Measurements from ENCODE around the gene NFIX. TPM values are rescaled to one million over a fixed set of nuclear protein-coding genes. Genes with fewer than 3 reads are reported as not detected.

The NFIX gene
- total and polyA plus RNA-seq, 2 of the 13 experiments (the other 11 are each of a cell fraction or from before 2014, with no cell fraction given): 3.4 to 5.4 TPM

DNA sequence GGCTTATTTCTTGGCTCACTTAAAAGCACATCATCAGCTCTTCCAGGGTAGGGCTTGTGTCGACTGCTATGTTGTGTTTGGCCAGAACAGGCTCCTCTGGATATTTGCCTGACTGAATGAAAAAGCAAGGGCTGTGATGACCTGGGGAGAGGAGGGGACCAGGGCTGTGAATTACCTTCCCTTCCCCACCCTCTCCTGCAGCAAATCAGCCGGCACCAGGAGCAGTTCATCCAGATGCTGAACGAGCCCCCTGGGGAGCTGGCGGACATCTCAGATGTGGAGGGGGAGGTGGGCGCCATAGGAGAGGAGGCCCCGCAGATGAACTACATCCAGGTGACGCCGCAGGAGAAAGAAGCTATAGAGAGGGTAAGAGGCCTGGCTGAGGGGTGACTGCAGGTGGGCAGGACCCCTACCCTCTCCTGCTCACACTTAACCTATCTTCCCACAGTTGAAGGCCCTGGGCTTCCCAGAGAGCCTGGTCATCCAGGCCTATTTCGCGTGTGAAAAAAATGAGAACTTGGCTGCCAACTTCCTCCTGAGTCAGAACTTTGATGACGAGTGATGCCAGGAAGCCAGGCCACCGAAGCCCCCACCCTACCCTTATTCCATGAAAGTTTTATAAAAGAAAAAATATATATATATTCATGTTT, 42.7 kb upstream of the NFIX start (continued):
- TF ChIP-seq RBM22 (optimal IDR thresholded peaks at IDR 0.05; ENCODE audit: low read length) (peak; percentile 53), MTF2 (CRISPR knock-in tag; IDR thresholded peaks at IDR 0.05; ENCODE audit: borderline replicate concordance) (no peak), ZSCAN25 (CRISPR knock-in tag; IDR thresholded peaks at IDR 0.05) (no peak), SMARCE1 (IDR thresholded peaks at IDR 0.05; ENCODE audit: borderline replicate concordance) (no peak), RXRB (CRISPR knock-in tag; IDR thresholded peaks at IDR 0.05; ENCODE audit: borderline replicate concordance) (no peak), PAX8 (CRISPR knock-in tag; IDR thresholded peaks at IDR 0.05; ENCODE audit: borderline replicate concordance) (no peak), TBX2 (CRISPR knock-in tag; IDR thresholded peaks at IDR 0.05; ENCODE audit: borderline replicate concordance) (no peak), ZBTB7A (CRISPR knock-in tag; IDR thresholded peaks at IDR 0.05) (no peak), ZNF607 (CRISPR knock-in tag; IDR thresholded peaks at IDR 0.05; ENCODE audit: borderline replicate concordance) (no peak), MTA3 (CRISPR knock-in tag; IDR thresholded peaks at IDR 0.05) (no peak), ELF3 (CRISPR knock-in tag; IDR thresholded peaks at IDR 0.05) (no peak)

DNA sequence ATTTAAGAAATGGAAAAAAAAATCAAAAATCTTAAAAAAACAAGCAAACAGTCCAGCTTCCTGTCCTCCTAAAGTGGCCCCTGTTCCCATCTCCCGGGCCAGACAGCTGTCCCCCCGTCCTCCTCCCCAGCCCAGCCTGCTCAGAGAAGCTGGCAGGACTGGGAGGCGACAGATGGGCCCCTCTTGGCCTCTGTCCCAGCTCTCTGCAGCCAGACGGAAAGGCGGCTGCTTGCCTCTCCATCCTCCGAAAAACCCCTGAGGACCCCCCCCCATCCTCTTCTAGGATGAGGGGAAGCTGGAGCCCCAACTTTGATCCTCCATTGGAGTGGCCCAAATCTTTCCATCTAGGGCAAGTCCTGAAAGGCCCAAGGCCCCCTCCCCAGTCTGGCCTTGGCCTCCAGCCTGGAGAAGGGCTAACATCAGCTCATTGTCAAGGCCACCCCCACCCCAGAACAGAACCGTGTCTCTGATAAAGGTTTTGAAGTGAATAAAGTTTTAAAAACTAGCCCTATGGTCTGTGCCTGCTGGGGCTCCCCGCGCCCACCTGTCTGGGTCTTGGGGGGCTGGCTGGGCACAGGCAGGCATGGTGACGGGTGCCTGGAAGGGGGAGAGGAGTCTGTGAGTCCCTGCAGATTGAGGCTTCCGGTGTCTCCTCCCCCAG, 42.0 kb upstream of the NFIX start:
- no peaks in the 10 kb centered on the region for H3K9me3 ChIP-seq (ENCODE audit: low read length)
- H3K9ac ChIP-seq (ENCODE audit: insufficient read depth, low read depth, low read length): no peak overlapping the region
- CTCF ChIA-PET (ENCODE audit: low intra/inter-chr PET ratio, low total read pairs): no interaction called here
- FAIRE-seq (no peak), DNase-seq (ENCODE audit: low spot score) (no peak), ATAC-seq (no peak)
- H3K36me3 ChIP-seq (replicated peaks in 1 of 2; ENCODE audit: control insufficient read depth in 1 of 2, insufficient read depth in 2 of 2, low read length in 2 of 2): peaks cover 27 to 48% of the 10 kb centered on the region in 2 experiments; a peak in 4 of 5 replicates
- peaks cover 23% of the 10 kb centered on the region for H3K4me1 ChIP-seq (ENCODE audit: insufficient read depth, low read length)
- intact Hi-C loops (cut with micrococcal nuclease; ENCODE audit: unreplicated experiment) (no loop called here), in situ Hi-C loops (cut with HindIII; ENCODE audit: extremely low pct_ligation_motif_present, low pct_unique_long_range_greater_than_20kb) (no loop called here)
- no peaks in the 10 kb centered on the region for H3K27me3 ChIP-seq (ENCODE audit: control insufficient read depth in 1 of 2, insufficient read depth in 2 of 2, low read length in 2 of 2)
- no peak overlapping the region for H3K4me2 ChIP-seq (ENCODE audit: low read depth, low read length)
- no peaks in the 10 kb centered on the region for H4K20me1 ChIP-seq (ENCODE audit: insufficient read depth, low read length)
- no peak overlapping the region for H3K4me3 ChIP-seq (replicated peaks in 1 of 3; ENCODE audit: insufficient read depth in 1 of 3, low read depth in 2 of 3, low read length in 3 of 3)
- TSS peak; percentile 61 for BruUV-seq (replicated peaks)
- H3K27ac ChIP-seq (ENCODE audit: extremely low read length, insufficient read depth, low read length): no peak overlapping the region
- POLR2A ChIA-PET: interaction anchor here (0.9 to 1.4 kb wide), 3 partner anchors 16 to 62 kb away, joined by 3 to 5 read pairs (median 4); partner anchors contain the start of gene GCDH
- peaks cover 24% of the 10 kb centered on the region for H3K79me2 ChIP-seq (ENCODE audit: insufficient read depth, low read length)
- 89% methylated on average over 4 of the region's 11 CpGs for WGBS (ENCODE audit: low lambda C conversion rate)
- no peak overlapping the region for H2AFZ ChIP-seq (ENCODE audit: low read length)
- TF ChIP-seq ZNF75D (CRISPR knock-in tag; IDR thresholded peaks at IDR 0.05; ENCODE audit: borderline replicate concordance): no peak
- peak; percentile 67 for TF ChIP-seq AGO1 (IDR thresholded peaks at IDR 0.05; ENCODE audit: low read depth, low read length, poor library complexity, severe bottlenecking)
- TF ChIP-seq NR2C2 (CRISPR knock-in tag; IDR thresholded peaks at IDR 0.05; ENCODE audit: borderline replicate concordance): no peak
- no peak for TF ChIP-seq ZSCAN21 (CRISPR knock-in tag; IDR thresholded peaks at IDR 0.05; ENCODE audit: borderline replicate concordance)
- TF ChIP-seq, protein P1, sequence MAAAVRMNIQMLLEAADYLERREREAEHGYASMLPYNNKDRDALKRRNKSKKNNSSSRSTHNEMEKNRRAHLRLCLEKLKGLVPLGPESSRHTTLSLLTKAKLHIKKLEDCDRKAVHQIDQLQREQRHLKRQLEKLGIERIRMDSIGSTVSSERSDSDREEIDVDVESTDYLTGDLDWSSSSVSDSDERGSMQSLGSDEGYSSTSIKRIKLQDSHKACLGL (CRISPR knock-in tag; IDR thresholded peaks at IDR 0.05): no peak
- no peak for TF ChIP-seq ZFP36L2 (CRISPR knock-in tag; IDR thresholded peaks at IDR 0.05)
- no peak for TF ChIP-seq NFRKB (IDR thresholded peaks at IDR 0.05)
- no peak for TF ChIP-seq ZNF891 (CRISPR knock-in tag; IDR thresholded peaks at IDR 0.05)
- TF ChIP-seq, protein P2, sequence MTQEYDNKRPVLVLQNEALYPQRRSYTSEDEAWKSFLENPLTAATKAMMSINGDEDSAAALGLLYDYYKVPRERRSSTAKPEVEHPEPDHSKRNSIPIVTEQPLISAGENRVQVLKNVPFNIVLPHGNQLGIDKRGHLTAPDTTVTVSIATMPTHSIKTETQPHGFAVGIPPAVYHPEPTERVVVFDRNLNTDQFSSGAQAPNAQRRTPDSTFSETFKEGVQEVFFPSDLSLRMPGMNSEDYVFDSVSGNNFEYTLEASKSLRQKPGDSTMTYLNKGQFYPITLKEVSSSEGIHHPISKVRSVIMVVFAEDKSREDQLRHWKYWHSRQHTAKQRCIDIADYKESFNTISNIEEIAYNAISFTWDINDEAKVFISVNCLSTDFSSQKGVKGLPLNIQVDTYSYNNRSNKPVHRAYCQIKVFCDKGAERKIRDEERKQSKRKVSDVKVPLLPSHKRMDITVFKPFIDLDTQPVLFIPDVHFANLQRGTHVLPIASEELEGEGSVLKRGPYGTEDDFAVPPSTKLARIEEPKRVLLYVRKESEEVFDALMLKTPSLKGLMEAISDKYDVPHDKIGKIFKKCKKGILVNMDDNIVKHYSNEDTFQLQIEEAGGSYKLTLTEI (CRISPR knock-in tag; conservative IDR thresholded peaks at IDR 0.05): no peak
- TF ChIP-seq ISX (CRISPR knock-in tag; conservative IDR thresholded peaks at IDR 0.05): no peak
- TF ChIP-seq ATF7-NPFF (CRISPR knock-in tag; IDR thresholded peaks at IDR 0.05; ENCODE audit: low read depth): no peak
- TF ChIP-seq ZNF614 (CRISPR knock-in tag; IDR thresholded peaks at IDR 0.05; ENCODE audit: borderline replicate concordance): no peak
